NT2/D1 (cell line): ENCODE measurements around the gene SAA4.

Experiments used
- YY1 ChIP-seq: IDR thresholded peaks from 2 replicates; pipeline ENCODE4 v1.6.1; 2011; ENCODE audit not compliant: insufficient read length, insufficient read depth
- ZNF274 ChIP-seq: IDR thresholded peaks from 2 replicates; pipeline ENCODE4 v1.6.1; 2011; ENCODE audit warnings: mild to moderate bottlenecking, low read depth, low read length

GRCh38 chr11:18233912-18234311, 2.7 kb downstream of the SAA4 start:
- TF ChIP-seq YY1 (no peak), ZNF274 (no peak)
